ENCODE data around the gene EFCAB10.
"Not testable (repeated sequence)": the region's sequence is repeated elsewhere in the genome, so short reads cannot be mapped to it uniquely, and the experiment has no call there.

EFCAB10 gene

DNA sequence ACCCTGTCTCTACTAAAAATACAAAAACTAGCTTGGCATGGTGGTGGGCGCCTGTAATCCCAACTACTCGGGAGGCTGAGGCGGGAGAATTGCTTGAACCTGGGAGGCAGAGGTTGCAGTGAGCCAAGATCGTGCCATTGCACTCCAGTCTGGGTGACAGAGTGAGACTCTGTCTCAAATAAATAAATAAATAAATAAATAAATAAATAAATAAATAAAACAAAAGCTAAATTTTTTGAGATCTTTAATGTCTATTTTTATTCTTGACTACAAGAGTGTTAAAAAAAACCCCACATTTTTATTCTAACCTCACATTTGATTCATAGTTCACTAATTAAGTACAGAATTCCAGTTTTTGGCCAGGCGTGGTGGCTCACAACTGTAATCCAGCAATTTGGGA is 53.6 kb downstream of the EFCAB10 start:
- not testable (repeated sequence) for DNase-seq

DNA sequence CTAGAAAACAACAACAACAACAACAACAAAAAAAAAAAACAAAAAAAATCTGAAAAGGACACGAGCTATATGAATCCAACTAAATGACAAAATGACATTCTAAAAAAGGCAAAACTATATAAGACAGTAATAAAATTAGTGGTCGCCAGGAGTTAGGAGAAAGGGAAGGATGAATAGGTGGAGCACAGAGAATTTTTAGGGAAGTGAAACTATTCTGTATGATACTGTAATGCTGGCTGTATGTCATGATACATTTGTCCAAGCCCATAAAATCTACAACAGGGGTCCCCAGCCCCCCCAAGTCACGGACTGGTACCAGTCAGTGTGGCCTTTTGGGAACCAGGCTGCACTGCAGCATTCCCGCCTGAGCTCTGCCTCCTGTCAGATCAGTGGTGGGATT is 56.5 kb downstream of the EFCAB10 start:
- no peak for DNase-seq

DNA sequence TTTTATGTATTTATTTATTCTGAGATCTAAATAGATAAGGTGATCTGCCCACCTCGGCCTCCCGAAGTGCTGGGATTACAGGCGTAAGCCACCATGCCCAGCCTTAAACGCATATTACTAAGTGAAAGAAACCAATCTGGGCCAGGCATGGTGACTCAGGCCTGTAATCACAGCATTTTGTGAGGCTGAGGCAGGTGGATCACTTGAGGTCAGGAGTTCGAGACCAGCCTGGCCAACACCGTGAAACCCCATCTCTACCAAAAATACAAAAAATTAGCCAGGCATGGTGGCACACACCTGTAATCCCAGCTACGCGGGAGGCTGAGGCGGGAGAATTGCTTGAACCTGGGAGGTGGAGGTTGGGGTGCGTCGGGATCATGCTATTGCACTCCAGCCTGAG is 56.9 kb downstream of the EFCAB10 start:
- not testable (repeated sequence) for DNase-seq

DNA sequence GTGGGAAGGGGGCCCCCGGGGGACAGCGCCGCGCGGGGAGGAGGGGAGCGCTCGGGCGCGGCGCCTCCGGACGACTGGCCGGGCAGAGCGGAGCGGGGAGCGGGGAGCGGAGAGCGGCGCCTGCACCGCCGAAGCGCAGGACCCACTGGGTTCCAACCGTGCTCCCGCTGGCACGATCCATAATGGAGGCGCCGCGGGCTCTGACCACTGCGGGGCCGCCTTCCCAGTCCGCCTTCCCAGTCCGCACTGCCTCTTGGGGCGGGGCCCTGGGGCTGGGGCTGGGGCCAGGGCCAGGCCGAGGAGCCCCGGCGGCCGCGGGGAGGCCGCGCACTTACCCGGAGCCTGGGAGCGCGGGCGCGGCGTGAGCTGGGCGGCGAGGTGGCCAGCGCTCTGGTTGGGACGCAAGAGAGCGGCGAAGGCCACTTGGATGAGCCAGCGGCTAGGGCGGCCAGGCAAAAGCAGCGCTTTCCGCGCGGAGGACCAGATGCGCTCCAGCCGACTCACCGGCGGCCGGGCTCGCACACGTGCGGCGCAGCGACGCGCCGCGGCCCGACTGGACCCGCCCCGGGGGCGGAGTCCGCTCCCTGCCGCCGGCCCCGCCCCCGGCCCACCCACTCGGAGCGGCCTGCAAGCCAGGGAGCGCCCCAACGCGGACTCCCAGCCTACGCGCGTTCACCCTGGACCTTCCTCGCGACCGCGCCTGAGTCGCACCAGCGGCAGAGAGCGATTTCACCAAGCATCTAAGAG is 59.4 kb downstream of the EFCAB10 start, which contains the start of gene PUS7:
Gene PUS7, minus strand, starts transcription at position 555 of the 747 bp plus-strand sequence. CDS start 13,759 bp downstream, outside the sequence.
- peak; percentile 66 for DNase-seq

DNA sequence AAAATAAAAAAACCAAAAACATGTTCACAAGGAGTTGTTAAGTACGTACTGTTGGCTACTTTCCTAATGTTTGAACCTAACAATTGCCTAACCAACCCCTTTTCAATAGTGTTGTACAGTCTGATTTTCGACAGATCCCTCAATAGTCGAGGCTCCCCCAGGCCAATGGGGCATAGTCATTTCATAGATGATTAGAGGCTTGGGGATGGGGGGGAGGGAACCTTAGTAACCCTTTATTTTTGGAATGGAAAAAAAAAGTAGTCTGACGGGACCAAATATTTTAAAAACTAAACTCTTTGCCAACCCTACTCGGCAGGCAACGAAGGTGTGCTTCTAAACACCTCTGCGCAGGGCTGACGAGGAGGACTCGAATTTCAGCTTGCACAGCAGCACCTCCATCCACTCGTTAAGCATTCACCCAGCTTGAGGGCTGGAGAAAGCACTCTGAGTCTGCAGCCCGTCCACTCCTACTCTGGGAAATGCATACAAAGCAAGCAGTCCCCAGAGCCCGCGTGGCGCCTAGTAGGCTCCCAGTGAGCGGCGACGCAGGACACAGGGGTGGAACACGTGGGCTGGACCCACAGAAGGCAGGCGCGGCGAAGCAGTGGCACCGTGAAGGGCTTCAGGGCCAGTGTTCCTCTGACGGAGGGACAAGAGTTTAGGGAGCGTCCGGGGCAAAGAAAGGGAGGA is 60.1 kb downstream of the EFCAB10 start:
- DNase-seq: no peak

DNA sequence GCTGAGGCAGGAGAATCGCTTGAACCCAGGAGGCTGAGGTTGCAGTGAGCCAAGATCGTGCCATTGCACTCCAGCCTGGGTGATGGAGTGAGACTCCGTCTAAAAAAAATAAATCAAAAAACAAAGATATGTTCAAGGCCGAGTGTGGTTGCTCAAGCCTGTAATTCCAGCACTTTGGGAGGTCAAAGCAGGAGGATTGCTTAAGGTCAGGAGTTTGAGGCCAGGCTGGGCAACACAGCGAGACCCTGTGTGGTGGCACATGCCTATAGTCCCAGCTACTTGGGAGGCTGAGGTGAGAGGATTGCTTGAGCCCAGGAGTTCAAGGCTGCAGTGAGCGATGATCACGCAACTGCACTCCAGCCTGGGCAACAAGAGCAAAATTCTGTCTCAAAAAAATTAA is 60.7 kb downstream of the EFCAB10 start:
- not testable (repeated sequence) for DNase-seq

DNA sequence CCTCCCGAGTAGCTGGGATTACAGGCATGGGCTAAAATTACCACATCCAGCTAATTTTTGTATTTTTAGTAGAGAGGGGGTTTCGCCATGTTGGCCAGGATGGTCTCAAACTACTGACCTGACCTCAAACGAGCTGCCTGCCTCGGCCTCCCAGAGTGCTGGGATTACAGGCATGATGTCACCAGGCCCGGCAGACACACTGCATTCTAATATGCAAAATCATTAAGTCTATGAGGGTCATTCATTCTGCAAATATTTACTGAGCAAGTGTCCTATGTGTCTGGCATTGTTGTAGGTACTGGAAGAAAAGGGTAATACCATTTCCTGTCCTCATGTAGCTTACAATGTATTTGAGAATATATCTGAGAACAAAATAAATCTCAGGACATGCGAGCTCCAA is 61.9 kb downstream of the EFCAB10 start:
- no peak for DNase-seq

DNA sequence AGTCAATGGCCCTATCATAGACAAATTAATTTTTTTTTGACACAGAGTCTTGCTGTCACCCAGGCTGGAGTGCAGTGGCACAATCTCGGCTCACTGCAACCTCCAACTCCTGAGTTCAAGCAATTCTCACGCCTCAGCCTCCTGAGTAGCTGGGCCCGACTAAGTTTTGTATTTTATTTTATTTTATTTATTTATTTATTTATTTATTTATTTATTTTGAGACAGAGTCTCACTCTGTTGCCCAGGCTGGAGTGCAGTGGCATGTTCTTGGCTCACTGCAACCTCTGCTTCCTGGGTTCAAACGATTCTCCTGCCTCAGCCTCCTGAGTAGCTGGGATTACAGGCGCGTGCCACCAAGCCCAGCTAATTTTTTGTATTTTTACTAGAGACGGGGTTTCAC is 65.7 kb downstream of the EFCAB10 start:
- DNase-seq: not testable (repeated sequence)
